ENCODE measurements around the gene TLR8.

The TLR8 gene

GRCh38 chrX:12906046-12906761 lies at the start of gene TLR8:
Gene TLR8, plus strand, starts transcription at chrX:12906620. Its CDS starts 87 bp downstream, at chrX:12906707.
- H3K9me3 Mint-ChIP-seq, result no peaks in the 10 kb centered on the region
- DNase-seq, result no peak
- H3K27me3 Mint-ChIP-seq, result no peaks in the 10 kb centered on the region
- peaks cover 16% of the 10 kb centered on the region for H3K4me1 Mint-ChIP-seq
- H3K4me3 Mint-ChIP-seq, result no peak within 1 kb of the TSS
- H3K27ac Mint-ChIP-seq, result no peak within 1 kb of the TSS
- ATAC-seq, result no peak

- Mint-ChIP-seq H3K9me3 (peaks cover 0 to 7% of the 10 kb centered on the region in 2 donors), H3K4me3 (no peak overlapping the region), H3K27ac (no peak overlapping the region), H3K27me3 (no peaks in the 10 kb centered on the region), H3K4me1 (peaks cover 10% of the 10 kb centered on the region)
- DNase-seq, result no peak
- no peak for ATAC-seq
Observed at GRCh38 chrX:12865359-12865758, 41.1 kb upstream of the TLR8 start.

- H3K4me3 Mint-ChIP-seq, result no peak within 1 kb of the TSS
- DNase-seq (no peak), ATAC-seq (no peak)
- H3K4me1 Mint-ChIP-seq, result peaks cover 10% of the 10 kb centered on the region
- H3K27ac Mint-ChIP-seq, result no peak within 1 kb of the TSS
- H3K9me3 Mint-ChIP-seq, result no peaks in the 10 kb centered on the region
- no peaks in the 10 kb centered on the region for H3K27me3 Mint-ChIP-seq
Observed at GRCh38 chrX:12866451-12867377, 39.7 kb upstream of the TLR8 start, which contains the start of gene TLR7. Gene TLR7, plus strand, starts transcription at chrX:12867072. Its CDS starts 507 bp downstream, at chrX:12867579.

- no peaks in the 10 kb centered on the region for H3K9me3 Mint-ChIP-seq
- no peak for DNase-seq
- H3K4me1 Mint-ChIP-seq, result peaks cover 10% of the 10 kb centered on the region
- no peaks in the 10 kb centered on the region for H3K27me3 Mint-ChIP-seq
- ATAC-seq, result no peak
- H3K4me3 Mint-ChIP-seq, result no peak overlapping the region
- no peak overlapping the region for H3K27ac Mint-ChIP-seq
Observed at GRCh38 chrX:12867685-12868084, 38.7 kb upstream of the TLR8 start.

- ATAC-seq (no peak), DNase-seq (no peak)
- H3K27ac Mint-ChIP-seq, result no peak overlapping the region
- H3K4me3 Mint-ChIP-seq, result no peak overlapping the region
- H3K4me1 Mint-ChIP-seq, result peaks cover 10% of the 10 kb centered on the region
- no peaks in the 10 kb centered on the region for H3K27me3 Mint-ChIP-seq
- no peaks in the 10 kb centered on the region for H3K9me3 Mint-ChIP-seq
Observed at GRCh38 chrX:12868747-12869146, 37.7 kb upstream of the TLR8 start.

GRCh38 chrX:12871257-12871656 lies 35.2 kb upstream of the TLR8 start:
- ATAC-seq (no peak), DNase-seq (no peak)
- Mint-ChIP-seq H3K27me3 (no peaks in the 10 kb centered on the region), H3K4me3 (no peak overlapping the region), H3K27ac (no peak overlapping the region), H3K9me3 (no peaks in the 10 kb centered on the region), H3K4me1 (peaks cover 10% of the 10 kb centered on the region)

- no peaks in the 10 kb centered on the region for H3K9me3 Mint-ChIP-seq
- H3K4me1 Mint-ChIP-seq, result peaks cover 4% of the 10 kb centered on the region
- DNase-seq (no peak), ATAC-seq (no peak)
- H3K27ac Mint-ChIP-seq, result no peak overlapping the region
- H3K4me3 Mint-ChIP-seq, result no peak overlapping the region
- H3K27me3 Mint-ChIP-seq, result no peaks in the 10 kb centered on the region
Observed at GRCh38 chrX:12872741-12873140, 33.7 kb upstream of the TLR8 start.

GRCh38 chrX:12874581-12874980 lies 31.8 kb upstream of the TLR8 start:
- Mint-ChIP-seq H3K4me1 (no peaks in the 10 kb centered on the region), H3K4me3 (no peak overlapping the region), H3K27me3 (no peaks in the 10 kb centered on the region), H3K27ac (no peak overlapping the region), H3K9me3 (no peaks in the 10 kb centered on the region)
- ATAC-seq (no peak), DNase-seq (no peak)

GRCh38 chrX:12877386-12877785 lies 29.0 kb upstream of the TLR8 start:
- DNase-seq (no peak), ATAC-seq (no peak)
- H3K27me3 Mint-ChIP-seq, result no peaks in the 10 kb centered on the region
- no peaks in the 10 kb centered on the region for H3K9me3 Mint-ChIP-seq
- no peak overlapping the region for H3K4me3 Mint-ChIP-seq
- H3K4me1 Mint-ChIP-seq, result no peaks in the 10 kb centered on the region
- no peak overlapping the region for H3K27ac Mint-ChIP-seq

- DNase-seq (no peak), ATAC-seq (no peak)
- H3K4me3 Mint-ChIP-seq, result no peak overlapping the region
- H3K27me3 Mint-ChIP-seq, result no peaks in the 10 kb centered on the region
- no peaks in the 10 kb centered on the region for H3K9me3 Mint-ChIP-seq
- H3K4me1 Mint-ChIP-seq, result no peaks in the 10 kb centered on the region
- H3K27ac Mint-ChIP-seq, result no peak overlapping the region
Observed at GRCh38 chrX:12878536-12878935, 27.9 kb upstream of the TLR8 start.

- no peaks in the 10 kb centered on the region for H3K9me3 Mint-ChIP-seq
Observed at GRCh38 chrX:12881914-12882313, 24.5 kb upstream of the TLR8 start.

GRCh38 chrX:12885508-12885907 lies 20.9 kb upstream of the TLR8 start:
- Mint-ChIP-seq H3K9me3 (no peaks in the 10 kb centered on the region), H3K27me3 (no peaks in the 10 kb centered on the region), H3K27ac (no peak overlapping the region), H3K4me1 (peaks cover 8% of the 10 kb centered on the region), H3K4me3 (no peak overlapping the region)
- DNase-seq (no peak), ATAC-seq (no peak)

More at GRCh38 chrX:12881914-12882313, 24.5 kb upstream of the TLR8 start:
- ATAC-seq (no peak), DNase-seq (no peak)
- Mint-ChIP-seq H3K27ac (no peak overlapping the region), H3K4me1 (no peaks in the 10 kb centered on the region), H3K4me3 (no peak overlapping the region), H3K27me3 (no peaks in the 10 kb centered on the region)

- no peak for ATAC-seq
- H3K27me3 Mint-ChIP-seq, result no peaks in the 10 kb centered on the region
- no peaks in the 10 kb centered on the region for H3K9me3 Mint-ChIP-seq
- no peak for DNase-seq
- no peak overlapping the region for H3K27ac Mint-ChIP-seq
- H3K4me1 Mint-ChIP-seq, result peaks cover 18% of the 10 kb centered on the region
- no peak overlapping the region for H3K4me3 Mint-ChIP-seq
Observed at GRCh38 chrX:12886545-12886944, 19.9 kb upstream of the TLR8 start.

- H3K27ac Mint-ChIP-seq, result no peak overlapping the region
- ATAC-seq (no peak), DNase-seq (no peak)
Observed at GRCh38 chrX:12887141-12887540, 19.3 kb upstream of the TLR8 start.

GRCh38 chrX:12887767-12888166 lies 18.7 kb upstream of the TLR8 start:
- no peak for DNase-seq
- Mint-ChIP-seq H3K4me1 (peaks cover 29% of the 10 kb centered on the region), H3K27me3 (no peaks in the 10 kb centered on the region), H3K9me3 (no peaks in the 10 kb centered on the region), H3K4me3 (no peak overlapping the region), H3K27ac (no peak overlapping the region)
- peak; percentile 69 for ATAC-seq

More at GRCh38 chrX:12887141-12887540, 19.3 kb upstream of the TLR8 start:
- H3K27me3 Mint-ChIP-seq, result no peaks in the 10 kb centered on the region
- H3K4me1 Mint-ChIP-seq, result peaks cover 24% of the 10 kb centered on the region
- no peak overlapping the region for H3K4me3 Mint-ChIP-seq
- H3K9me3 Mint-ChIP-seq, result no peaks in the 10 kb centered on the region

- no peak overlapping the region for H3K27ac Mint-ChIP-seq
- peaks cover 35% of the 10 kb centered on the region for H3K4me1 Mint-ChIP-seq
- H3K27me3 Mint-ChIP-seq, result no peaks in the 10 kb centered on the region
- ATAC-seq (peak; percentile 71), DNase-seq (no peak)
- H3K9me3 Mint-ChIP-seq, result no peaks in the 10 kb centered on the region
- H3K4me3 Mint-ChIP-seq, result peak overlapping the region in 1 of 2 donors; percentile 24
Observed at GRCh38 chrX:12890467-12890866, 16.0 kb upstream of the TLR8 start.
